GM23248 (cell line): ENCODE results near the gene SIPA1L3.

Experiments
- EZH2 ChIP-seq: fragments of 200-600 bp; sonication (generic); IDR thresholded peaks from 2 replicates; pipeline ENCODE4 v1.6.1; 2018; ENCODE audit warnings: antibody characterized with exemption, mild to moderate bottlenecking; ENCODE audit not compliant: insufficient read depth, poor library complexity, severe bottlenecking
- EZH2phosphoT487 ChIP-seq: fragments of 200-600 bp; sonication (generic); IDR thresholded peaks from 2 replicates; pipeline ENCODE4 v1.6.1; 2018; ENCODE audit warnings: antibody characterized with exemption, moderate library complexity, mild to moderate bottlenecking, low read depth; ENCODE audit not compliant: insufficient read depth

GRCh38 chr19:38251564-38252051, 344.6 kb downstream of the SIPA1L3 start:
- TF ChIP-seq EZH2phosphoT487, result no peak
- no peak for TF ChIP-seq EZH2
